Prostate gland (tissue), 2 donors: Measurements from ENCODE around the gene FIG4.

ENCODE experiments used
- POLR2AphosphoS5 ChIP-seq: sonication (generic); formaldehyde crosslinking; IDR thresholded peaks from one replicate; pipeline ENCODE4 v1.6.1; 2017; ENCODE audit warnings: antibody characterized with exemption
- TF ChIP-seq, protein P1 (sequence below), 4 experiments: fragments of 200-600 bp in 2 of 4; fragments of 450-650 bp in 2 of 4; sonication (generic) in 2 of 4; IDR thresholded peaks; 1 replicate in 3 of 4; 2 replicates in 1 of 4; pipeline ENCODE4 v1.5.1; 2016 to 2019; ENCODE audit warnings: antibody characterized with exemption in 4 of 4, mild to moderate bottlenecking in 2 of 4, moderate library complexity in 2 of 4

- TF ChIP-seq POLR2AphosphoS5: no peak
- TF ChIP-seq, protein P1, sequence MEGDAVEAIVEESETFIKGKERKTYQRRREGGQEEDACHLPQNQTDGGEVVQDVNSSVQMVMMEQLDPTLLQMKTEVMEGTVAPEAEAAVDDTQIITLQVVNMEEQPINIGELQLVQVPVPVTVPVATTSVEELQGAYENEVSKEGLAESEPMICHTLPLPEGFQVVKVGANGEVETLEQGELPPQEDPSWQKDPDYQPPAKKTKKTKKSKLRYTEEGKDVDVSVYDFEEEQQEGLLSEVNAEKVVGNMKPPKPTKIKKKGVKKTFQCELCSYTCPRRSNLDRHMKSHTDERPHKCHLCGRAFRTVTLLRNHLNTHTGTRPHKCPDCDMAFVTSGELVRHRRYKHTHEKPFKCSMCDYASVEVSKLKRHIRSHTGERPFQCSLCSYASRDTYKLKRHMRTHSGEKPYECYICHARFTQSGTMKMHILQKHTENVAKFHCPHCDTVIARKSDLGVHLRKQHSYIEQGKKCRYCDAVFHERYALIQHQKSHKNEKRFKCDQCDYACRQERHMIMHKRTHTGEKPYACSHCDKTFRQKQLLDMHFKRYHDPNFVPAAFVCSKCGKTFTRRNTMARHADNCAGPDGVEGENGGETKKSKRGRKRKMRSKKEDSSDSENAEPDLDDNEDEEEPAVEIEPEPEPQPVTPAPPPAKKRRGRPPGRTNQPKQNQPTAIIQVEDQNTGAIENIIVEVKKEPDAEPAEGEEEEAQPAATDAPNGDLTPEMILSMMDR (IDR thresholded peaks at IDR 0.05): no peak
Observed at GRCh38 chr6:109717971-109718370, 26.9 kb downstream of the FIG4 start.
